Peyer's patch (tissue), 4 donors: ENCODE measurements around the gene KDM5A.

Experiments
- CTCF ChIP-seq, 6 experiments: fragments of 450-650 bp in 4 of 6; fragments of 200-600 bp in 2 of 6; sonication (generic) in 1 of 6; IDR thresholded peaks; one replicate each; pipeline ENCODE4 v1.5.1; 2017 to 2019; ENCODE audit warnings: antibody characterized with exemption in 6 of 6, mild to moderate bottlenecking in 3 of 6, moderate library complexity in 1 of 6
- POLR2A ChIP-seq, 2 donors: fragments of 450-650 bp; IDR thresholded peaks; one replicate each; pipeline ENCODE4 v1.5.1; 2017; ENCODE audit warnings: antibody characterized with exemption in 2 of 2, mild to moderate bottlenecking in 2 of 2, moderate library complexity in 2 of 2

DNA sequence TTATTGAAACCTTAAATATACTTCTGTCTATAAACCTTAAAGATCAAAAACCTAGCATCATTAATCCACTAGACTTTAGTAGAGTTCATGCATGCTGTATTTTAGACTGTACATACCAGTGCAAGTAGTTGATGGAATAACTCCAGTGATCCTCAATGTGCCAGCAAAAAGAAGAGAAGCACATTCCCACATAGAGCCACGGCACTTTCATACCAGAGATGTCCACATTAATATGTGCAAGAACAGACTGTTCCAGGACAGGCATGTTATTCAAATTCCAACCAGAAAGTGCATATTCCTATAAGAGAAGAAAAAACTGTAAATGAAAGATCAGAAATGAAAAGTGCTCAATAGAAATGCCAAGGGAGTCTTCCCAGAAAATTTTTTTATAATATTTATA lies 55.0 kb downstream of the KDM5A start:
- no peak for TF ChIP-seq CTCF (IDR thresholded peaks at IDR 0.05)
- no peak for TF ChIP-seq POLR2A (IDR thresholded peaks at IDR 0.05)
